M059J (cell line): ENCODE data around the gene PLSCR1. TPM values are rescaled to one million over a fixed set of nuclear protein-coding genes. Genes with fewer than 3 reads are reported as not detected.
"Not testable (repeated sequence)": the region's sequence is repeated elsewhere in the genome, so short reads cannot be mapped to it uniquely, and the experiment has no call there.

Source experiments
- DNase-seq: peaks from one replicate; pipeline ENCODE4 v3.0.0-alpha.2; 2012; ENCODE audit warnings: low read depth
- total RNA-seq: library from RNA; depleted of rRNA; stranded (reverse); fragments of >200 nt; shearing (Covaris generic); gene quantifications from 2 replicates; pipeline ENCODE4 v1.2.3, GENCODE V29; 2014

Gene PLSCR1
- total RNA-seq, 1 experiment from 2014 or later, result 782 TPM

DNA sequence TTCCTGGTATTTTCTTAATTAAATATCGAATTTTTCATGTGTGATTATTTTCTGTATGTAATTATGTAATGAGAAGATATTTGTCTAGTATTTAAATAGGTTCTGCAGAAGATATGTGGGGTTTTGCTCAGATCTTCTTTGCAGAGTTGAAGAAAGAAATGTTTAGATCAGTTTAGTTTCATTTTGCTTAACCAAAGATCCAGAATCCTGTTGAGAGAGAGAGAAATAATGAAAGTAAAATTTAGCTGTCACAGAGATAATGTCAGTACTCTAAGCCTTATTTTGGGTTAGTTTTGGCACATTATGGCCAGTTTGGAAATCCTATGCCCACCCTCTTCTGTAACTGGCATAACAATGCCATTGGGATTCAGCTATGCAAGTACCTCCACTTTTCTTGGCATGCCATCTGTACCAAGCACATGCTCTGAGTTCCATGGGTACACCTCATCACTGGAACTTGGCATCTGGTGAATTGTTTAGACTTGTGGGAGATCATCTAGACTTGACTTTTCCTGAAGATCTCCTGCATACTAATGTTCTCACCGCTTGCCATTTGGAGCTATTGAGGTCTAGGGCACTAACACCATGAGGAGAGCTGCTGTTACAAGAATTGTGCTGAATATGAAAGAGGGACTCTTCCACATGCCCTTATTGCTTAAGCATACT lies 30.9 kb downstream of the PLSCR1 start:
- peak; percentile 64 for DNase-seq

DNA sequence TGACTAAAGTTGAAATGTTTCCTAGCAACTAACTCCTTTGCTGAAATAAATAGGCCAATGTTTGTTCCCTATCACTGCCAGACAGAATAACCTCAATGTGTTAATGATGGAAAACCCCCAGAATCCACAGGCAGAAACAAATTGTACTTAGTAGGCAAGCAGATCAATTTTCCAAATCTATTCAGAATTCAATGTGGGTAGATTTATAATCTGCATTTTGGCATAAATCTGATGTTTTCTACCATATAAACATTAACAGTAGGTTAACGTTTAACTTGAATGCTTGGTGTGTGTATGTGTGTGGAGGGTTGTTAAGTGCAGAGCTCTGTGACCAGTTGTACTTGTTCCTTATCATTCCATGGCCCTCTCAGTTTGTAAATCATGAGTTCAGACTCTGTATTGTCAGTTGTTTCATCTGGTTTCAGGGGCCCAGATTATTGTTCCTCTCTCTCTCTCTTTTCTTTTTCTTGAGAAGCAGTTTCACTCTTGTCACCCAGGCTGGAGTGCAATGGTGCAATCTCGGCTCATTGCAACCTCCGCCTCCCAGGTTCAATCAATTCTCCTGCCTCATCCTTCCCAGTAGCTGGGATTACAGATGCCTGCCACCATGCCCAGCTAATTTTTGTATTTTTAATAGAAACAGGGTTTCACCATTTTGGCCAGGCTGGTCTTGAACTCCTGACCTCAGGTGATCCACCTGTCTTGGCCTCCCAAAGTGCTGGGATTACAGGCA lies 32.8 kb downstream of the PLSCR1 start:
- no peak for DNase-seq

DNA sequence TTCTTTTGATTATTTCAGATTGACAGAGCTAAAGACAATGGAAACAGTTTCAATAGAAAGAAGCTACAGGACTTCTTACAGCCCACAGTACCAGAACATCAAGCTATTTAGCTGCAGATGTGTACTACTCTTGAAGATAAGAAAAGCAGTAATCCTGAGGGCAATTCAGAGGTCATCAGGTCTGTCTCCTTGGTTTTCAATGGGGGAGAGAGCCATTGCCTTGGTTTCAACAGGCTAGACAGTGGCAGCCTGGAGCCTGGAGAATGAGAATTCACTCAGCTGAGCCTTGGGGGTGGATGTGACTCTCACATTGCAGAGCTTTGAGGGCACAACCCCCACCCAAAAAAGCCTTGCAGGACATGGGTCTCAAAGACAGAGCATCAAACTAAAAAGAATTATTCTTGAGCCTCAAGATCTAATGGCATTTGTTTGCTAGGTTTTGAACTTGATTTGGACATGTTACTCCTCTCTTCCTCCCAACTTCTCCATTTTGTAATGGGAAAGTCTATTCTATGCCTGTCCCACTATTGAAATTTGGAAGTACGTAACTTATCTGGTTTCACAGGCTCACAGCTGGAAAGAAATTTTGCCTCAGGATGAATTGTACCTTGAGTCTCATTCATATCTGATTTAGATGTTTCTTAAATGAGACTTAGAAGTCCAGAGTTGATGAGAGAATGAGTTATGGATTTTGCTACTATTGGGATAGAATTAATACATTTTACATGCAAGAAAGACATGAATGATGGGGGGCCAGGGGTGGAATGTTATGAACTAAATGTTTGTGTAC lies 36.9 kb downstream of the PLSCR1 start:
- no peak for DNase-seq

DNA sequence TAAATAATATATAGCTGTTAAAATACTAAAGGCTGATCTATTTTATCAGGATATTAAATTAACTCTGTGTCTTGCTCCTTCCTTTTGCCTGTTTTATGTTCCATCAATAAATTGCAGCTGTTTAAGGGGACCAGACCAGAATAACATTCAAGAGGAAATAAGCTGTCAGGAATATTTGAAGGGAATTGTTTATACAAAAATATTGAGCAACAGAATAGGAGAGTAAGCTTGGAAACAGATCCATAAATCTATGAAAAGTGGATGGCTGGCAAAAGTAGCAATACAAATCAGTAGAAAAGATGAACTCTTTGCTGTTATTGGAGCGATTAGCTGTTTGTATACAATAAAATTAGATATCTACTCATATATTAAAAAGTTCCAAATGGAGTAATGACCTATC lies 38.9 kb downstream of the PLSCR1 start:
- no peak for DNase-seq

DNA sequence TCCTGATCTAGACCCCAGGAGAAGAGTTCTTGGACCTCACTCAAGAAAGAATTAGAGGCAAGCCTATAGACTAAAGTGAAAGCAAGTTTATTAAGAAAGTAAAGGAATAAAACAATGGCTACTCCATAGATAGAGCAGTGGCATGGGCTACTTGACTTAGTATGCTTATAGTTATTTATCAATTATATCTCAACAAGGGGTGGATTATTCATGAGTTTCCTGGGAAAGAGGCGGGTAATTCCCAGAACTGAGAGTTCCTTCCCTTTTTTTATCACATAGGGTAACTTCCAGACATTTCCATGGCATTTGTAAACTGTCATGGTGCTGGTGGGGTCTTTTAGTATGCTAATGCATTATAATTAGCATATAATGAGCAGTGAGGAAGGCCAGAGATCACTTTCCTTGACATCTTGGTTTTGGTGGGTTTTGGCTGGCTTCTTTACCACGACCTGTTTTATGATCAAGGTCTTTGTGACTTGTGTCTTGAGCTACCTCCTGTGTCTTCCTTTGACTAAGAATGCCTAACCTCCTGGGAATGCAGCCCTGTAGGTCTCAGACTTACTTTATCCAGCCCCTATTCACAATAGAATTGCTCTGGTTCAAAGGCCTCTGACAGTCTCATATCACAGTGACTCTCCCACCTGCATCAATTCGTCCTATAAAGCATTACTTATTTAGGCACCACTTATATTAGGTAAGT lies 39.8 kb downstream of the PLSCR1 start:
- peak; percentile 35 for DNase-seq

DNA sequence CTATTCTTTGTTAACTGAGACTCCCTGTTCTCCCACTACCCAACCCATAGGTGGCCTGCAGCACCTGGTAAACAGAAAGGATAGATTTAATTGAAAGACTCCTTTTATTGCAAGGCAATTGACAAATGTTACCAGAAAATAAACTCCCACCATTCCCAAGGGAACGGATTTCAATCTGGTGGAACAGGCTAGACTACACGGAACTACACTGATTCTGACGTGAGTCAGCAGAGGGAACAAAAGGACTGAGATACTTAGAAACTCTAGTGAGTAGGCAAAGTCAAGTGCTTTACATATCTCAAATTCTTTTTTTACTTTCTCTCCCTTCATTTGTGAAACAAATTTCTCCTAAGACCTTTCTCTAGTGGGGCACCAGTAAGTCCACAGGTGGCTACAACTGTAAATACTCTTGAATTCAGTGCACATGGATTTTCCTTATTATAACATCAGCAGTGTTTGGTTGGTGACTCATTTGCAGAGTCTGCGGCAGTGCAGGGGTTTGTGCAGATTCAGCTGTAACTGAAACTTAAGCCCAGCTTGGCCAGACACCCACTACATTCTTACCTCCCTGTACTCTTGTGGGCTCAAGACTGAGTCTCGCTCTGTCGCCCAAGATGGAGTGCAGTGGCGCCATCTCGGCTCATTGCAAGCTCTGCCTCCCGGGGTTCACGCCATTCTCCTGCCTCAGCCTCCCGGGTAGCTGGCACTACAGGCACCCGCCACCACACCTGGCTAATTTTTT lies 40.8 kb downstream of the PLSCR1 start:
- peak; percentile 93 for DNase-seq

DNA sequence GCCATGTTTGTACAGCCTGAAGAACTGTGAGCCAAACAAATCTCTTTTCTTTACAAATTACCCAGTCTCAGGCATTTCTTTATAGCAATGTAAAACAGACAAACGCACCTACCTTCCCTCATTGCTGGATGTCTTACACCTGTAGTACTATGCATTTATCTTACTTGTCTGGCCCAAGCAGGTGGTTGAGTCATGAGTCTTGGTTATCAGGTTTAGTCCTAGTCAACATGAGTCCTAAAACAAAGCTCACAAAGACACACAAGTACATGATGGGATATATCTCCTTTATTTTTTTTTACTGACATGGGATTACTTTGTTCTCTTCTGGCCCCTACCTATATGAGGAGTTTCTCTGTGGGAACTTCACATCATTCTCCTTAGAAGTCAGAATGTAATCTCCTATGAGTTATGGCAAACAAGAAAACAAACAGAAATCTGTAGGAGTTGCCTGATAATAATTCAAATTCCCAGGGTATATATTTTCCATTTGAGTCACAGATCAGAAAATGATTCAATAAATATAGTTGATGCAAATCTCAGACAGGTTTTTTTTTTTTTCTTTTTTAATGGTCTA lies 41.4 kb downstream of the PLSCR1 start:
- DNase-seq, result no peak

DNA sequence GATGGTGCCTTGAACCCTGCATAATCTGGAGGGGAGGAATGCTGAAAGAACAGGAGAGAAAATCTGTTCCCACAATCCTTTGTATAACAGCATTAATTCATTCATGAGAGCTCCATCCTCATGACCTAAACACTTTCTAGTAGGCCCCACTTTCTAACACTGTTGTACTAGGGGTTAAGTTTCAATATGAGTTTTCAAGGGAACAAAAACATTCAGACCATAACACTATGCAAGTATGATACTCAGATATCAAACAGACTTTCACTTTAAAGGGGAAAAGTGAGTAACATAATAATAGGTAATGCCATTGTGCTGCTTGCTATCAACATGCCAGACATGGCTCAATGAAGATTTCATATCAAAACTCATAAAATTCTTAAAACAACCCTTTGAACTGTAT lies 42.7 kb downstream of the PLSCR1 start:
- no peak for DNase-seq

DNA sequence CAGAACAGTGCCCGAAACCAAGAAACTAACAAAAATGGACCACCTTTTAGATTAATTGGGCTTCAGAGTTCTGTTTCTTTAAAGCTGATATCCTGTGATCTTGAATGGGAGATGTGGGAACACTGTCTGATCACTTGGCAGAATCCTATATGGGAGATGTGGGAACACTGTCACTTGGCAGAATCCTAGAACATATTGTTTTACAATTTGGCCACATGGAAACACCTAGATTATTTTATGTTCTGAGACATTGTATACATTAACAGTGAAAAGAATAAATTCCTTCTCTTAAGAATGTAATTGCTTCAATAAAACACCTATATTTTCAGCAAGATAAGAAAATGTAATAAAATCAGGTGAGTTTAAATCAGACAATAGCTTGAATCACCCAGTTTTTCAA lies 44.7 kb downstream of the PLSCR1 start:
- no peak for DNase-seq

DNA sequence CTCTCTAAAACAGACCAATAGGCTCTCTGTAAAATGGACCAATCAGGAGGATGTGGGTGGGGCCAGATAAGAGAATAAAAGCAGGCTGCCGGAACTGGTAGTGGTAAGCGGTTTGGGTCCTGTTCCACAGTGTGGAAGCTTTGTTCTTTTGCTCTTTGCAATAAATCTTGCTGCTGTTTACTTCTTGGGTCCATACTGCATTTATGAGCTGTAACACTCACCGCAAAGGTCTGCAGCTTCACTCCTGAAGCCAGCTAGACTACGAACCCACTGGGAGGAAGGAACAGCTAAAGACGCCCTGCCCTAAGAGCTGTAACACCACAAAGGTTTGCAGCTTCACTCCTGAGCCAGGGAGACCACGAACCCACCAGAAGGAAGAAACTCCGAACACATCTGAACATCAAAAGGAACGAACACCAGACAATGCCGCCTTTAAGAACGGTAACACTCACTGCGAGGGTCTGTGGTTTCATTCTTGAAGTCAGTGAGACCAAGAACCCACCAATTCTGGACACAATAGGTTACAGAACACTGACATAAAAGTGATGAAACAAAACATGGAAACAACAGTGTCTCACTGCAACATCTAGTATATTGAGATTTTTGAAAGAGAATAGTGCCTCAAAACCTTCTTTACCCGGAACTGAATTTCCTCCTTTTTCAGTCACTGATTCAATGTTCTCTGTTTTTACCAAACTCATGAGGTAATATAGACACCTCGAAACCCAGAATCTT lies 46.2 kb downstream of the PLSCR1 start:
- DNase-seq, result no peak

DNA sequence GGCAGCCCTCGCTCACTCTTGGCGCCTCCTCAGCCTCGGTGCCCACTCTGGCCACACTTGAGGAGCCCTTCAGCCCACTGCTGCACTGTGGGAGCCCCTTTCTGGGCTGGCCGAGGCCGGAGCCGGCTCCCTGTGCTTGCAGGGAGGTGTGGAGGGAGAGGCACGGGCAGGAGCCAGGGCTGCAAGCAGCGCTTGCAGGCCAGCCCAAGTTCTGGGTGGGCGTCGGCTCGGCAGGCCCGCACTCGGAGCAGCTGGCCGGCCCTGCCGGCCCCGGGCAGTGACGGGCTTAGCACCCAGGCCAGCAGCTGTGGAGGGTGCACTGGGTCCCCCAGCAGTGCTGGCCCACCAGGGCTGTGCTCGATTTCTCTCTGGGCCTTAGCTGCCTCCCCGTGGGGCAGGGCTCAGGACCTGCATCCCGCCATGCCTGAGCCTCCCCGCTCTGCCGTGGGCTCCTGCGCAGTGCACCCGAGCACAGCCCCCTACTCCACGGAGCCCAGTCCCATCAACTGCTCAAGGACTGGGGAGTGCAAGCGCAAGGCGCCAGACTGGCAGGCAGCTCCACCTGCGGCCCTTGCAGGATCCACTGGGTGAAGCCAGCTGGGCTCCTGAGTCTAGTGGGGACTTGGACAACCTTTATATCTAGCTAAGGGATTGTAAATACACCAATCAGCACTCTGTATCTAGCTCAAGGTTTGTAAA lies 47.1 kb downstream of the PLSCR1 start:
- not testable (repeated sequence) for DNase-seq

DNA sequence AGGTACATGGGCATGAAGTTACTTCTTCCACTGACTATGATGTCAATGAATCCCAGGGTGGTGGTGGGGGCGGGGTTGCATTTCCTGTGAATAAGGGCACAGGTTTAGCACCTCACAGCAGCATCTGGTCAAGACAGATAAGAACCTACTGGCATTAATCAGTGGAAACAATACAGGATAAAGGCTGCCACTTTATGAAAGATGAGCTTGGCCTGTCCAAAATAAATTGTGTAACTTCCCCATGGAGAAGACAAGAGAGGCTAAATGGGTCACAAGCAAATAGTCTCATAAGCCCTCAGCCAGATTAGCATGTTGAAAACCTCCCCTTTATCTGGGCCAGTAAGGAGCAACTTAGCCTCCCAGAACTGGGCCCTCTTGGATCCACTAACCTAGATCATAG lies 47.7 kb downstream of the PLSCR1 start:
- DNase-seq, result no peak

DNA sequence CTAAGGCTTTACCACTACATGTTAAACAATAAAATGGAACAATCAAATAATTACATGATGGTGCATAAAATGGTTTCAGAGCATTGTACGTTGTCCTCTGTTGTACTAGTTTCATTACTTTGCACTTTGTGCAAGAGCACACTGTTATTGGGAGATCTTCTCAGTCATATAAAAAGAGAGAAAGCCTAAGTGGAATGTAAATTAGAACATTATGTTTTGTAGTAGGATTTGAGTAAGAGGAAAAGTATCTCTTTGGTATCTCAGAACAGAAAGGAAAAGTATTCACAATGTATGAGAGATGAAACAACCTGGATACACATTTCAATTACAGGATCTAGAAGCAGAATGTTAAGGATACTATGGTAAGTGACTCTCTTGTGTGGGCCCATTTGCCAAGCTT lies 48.2 kb downstream of the PLSCR1 start:
- no peak for DNase-seq

DNA sequence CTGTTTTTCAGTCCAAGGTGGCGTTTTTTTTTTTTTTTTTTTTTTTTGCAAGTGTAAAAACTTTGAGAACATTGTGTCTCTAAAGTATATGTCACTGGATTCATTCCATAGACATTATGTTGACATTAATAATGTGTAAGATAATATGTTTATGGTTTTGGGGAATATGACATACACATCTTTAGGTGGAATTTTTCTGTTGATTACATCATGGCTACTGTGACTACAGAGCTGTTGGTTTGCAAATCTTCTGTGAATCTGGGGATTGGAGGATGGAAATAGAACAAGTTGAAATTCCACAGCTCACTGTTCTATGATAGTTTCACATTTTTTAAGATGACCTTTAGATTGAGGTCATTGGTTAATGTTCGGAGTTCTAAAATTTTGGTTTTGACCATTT lies 50.6 kb downstream of the PLSCR1 start:
- no peak for DNase-seq

DNA sequence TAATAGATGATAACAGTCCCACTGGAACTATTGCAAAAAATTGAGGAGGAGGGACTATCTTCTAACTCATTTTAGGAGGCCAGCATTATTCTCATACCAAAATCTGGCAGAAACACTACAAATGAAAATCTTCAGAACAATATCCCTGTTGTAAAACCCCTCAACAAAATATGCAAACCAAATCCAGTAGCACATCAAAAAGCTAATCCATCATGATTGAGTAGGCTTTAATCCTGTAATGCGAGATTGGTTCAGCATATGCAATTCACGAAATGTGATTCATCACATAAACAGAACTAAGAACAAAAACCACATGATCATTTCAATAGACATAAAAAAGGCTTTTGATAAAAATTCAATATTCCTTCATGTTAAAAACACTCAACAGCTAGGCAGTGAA lies 51.2 kb downstream of the PLSCR1 start:
- DNase-seq, result no peak

DNA sequence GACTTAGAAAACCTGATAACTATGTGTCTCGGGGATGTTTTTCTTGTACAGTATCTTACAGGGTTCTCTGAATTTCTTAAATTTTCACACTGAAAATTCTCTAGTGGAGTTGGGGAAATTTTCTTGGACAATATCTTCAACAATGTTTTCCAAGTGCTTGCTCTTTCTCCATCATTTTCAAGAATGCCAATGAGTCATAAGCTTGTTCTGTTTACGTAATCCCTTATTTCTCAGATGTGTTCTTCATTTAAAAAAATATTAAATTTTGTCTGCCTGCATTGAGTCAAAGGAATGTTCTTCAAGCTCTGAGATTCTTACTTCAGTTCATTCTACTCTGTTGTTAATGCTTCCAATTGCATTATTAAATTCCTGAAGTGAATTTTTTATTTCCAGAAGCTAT lies 53.1 kb downstream of the PLSCR1 start:
- no peak for DNase-seq

DNA sequence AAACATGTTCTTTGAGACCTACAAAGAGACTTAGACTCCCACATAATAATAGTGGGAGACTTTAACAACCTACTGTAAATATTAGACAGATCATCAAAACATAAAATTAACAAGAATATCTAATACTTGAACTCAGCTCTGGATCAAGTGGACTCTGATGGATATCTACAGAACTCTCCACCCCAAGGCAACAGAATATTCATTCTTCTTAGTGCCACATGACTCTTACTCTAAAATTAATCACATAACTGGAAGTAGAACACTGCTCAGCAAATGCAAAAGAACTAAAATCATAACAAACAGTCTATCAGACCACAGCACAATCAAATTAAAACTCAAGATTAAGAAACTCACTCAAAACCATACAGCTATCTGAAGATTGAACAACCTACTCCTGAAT lies 59.1 kb downstream of the PLSCR1 start:
- DNase-seq, result no peak

DNA sequence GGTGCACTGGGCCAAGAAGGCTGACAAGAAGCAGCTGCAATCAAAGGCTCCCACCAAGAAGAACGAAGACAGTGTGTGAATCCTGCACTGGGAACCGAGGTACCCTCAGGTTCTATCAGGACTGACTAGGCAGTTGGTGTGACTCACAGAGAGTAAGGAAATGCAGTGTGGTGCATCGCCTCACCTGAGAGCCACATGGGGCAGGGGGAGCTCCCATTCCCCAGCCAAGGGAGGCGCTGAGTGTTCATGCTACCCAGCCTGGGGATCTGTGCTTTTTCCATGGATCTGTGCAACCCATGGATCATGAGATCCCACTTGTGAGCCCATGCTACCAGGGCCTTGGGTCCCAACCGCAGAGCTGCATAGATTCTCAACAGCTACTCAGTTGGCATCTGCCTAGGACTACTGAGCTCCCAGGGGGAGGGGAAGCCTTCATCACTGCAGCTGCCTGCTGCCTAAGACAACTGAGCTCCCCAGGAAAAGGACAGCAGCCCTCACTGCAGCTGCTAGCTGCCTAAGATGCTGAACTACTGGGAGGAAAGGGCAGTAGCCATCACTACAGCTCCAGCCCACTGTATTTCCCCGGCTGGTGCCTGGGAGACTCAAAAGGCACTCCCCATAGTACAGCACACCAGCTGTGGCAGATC lies 68.2 kb downstream of the PLSCR1 start:
- DNase-seq, result no peak

DNA sequence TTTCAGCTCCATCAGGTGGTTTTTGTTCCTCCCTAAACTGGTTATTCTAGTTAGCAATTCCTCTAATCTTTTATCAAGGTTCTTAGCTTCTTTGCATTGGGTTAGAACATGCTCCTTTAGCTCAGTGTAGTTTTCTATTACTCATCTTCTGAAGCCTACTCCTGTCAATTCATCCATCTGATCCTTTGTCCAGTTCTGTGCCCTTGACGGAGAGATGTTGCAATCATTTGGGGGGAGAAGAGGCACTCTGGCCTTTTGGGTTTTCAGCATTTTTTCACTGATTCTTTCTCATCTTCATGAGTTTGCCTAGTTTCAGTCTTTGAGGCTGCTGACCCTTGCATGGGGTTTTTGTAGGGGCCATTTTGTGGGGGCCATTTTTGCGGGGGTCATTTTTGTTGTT lies 69.4 kb downstream of the PLSCR1 start:
- DNase-seq, result not testable (repeated sequence)
